ENCODE results near the gene PEX14.

DNA sequence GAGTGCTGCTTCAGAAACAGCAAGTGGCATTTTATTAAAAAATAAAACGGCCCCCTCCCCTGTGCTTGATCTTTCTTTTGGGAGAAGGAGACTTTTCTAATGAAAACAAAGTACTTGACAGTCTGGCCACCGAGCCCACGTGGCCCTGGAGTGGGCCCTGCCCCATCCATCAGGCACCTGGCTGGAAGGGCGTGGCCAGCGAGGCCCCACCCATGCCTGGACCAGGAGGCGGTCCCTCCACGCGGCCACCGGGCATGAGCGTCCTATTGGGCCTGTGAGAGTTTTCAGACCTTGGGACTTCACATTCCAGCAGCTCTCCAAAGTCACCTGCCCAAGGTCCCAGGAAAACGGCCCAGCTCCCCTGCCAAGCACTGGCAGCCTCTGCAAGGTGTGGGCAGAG lies 177.0 kb downstream of the PEX14 start:
- no peak for TF ChIP-seq CTCF (IDR thresholded peaks at IDR 0.05 in 4 of 5, conservative IDR thresholded peaks at IDR 0.05 in 1 of 5)
- TF ChIP-seq POLR2A (IDR thresholded peaks at IDR 0.05), result no peak
